ENCODE measurements around the gene FRMD8.

GRCh38 chr11:65430406-65431217 is 44.2 kb downstream of the FRMD8 start:
- no peak for TF ChIP-seq CTCF (IDR thresholded peaks at IDR 0.05; ENCODE audit: poor library complexity, severe bottlenecking)
- TF ChIP-seq TAF1 (IDR thresholded peaks at IDR 0.05; ENCODE audit: low read depth): no peak
- no peak for TF ChIP-seq POLR2AphosphoS5 (IDR thresholded peaks at IDR 0.05)
- no peak for TF ChIP-seq EP300 (conservative IDR thresholded peaks at IDR 0.05; ENCODE audit: poor library complexity, severe bottlenecking)
- no peak for TF ChIP-seq SMC3 (conservative IDR thresholded peaks at IDR 0.05; ENCODE audit: poor library complexity)
- no peak for TF ChIP-seq MXI1 (conservative IDR thresholded peaks at IDR 0.05; ENCODE audit: poor library complexity, severe bottlenecking)
- TF ChIP-seq EZH2 (IDR thresholded peaks at IDR 0.05; ENCODE audit: borderline replicate concordance, insufficient read depth, low read length, poor library complexity, severe bottlenecking): no peak

All from neural cell (in vitro differentiated cells).